HG02759 (cell line): Measurements from ENCODE around the gene AZGP1.
"Not testable (repeated sequence)": the region's sequence is repeated elsewhere in the genome, so short reads cannot be mapped to it uniquely, and the experiment has no call there.

Experiments
- ATAC-seq: cut with Tn5 transposase; IDR thresholded peaks from one replicate; pipeline ENCODE4 v1.9.1; 2021; ENCODE audit warnings: mild to moderate bottlenecking, moderate library complexity; ENCODE audit not compliant: unreplicated experiment

AZGP1 gene

DNA sequence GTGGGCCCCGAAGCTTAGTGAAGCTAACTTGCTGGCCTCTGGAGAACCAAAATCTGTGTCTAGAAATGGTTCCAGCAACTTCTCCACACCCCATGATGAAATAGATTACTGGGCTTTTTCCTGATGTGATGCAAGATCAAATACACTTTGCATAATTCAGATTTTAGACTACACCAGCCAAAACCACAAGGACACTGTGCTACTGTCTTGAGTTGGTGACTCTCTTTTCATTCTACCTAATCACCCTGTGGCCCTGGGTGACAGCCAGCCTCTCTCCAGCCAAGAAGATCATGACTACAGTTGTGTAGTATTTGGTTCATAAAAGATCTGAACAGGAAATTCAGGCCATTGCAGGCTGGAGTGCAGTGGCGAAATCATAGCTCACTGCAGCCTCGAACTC is 22.2 kb downstream of the AZGP1 start:
- ATAC-seq = no peak

DNA sequence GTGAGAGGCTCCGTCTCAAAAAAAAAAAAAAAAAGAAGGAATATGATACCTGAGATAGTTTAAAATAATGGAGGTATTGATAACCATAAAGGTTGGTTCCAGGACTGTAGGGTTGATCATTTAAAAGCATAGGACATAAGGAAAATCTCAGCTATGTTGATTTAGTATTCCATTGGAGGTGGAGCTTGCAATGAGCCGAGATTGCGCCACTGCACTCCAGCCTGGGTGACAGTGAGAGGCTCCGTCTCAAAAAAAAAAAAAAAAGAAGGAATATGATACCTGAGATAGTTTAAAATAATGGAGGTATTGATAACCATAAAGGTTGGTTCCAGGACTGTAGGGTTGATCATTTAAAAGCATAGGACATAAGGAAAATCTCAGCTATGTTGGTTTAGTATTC is 23.2 kb downstream of the AZGP1 start:
- not testable (repeated sequence) for ATAC-seq

DNA sequence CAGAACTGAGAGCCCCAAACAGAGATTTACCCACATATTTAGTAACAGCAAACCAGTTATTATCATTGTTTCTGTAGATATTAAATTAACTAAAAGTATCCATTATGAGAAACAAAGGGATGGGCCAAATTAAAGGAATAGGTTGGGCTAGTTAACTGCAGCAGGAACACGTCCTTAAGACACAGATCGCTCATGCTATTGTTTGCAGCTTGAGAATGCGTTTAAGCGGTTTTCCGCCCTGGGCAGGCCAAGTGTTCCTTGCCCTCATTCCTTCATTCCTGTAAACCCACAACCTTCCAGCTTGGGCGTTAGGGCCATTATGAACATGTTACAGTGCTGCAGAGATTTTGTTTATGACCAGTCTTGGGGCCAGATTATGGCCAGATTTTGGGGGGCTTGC is 25.0 kb downstream of the AZGP1 start:
- not testable (repeated sequence) for ATAC-seq

DNA sequence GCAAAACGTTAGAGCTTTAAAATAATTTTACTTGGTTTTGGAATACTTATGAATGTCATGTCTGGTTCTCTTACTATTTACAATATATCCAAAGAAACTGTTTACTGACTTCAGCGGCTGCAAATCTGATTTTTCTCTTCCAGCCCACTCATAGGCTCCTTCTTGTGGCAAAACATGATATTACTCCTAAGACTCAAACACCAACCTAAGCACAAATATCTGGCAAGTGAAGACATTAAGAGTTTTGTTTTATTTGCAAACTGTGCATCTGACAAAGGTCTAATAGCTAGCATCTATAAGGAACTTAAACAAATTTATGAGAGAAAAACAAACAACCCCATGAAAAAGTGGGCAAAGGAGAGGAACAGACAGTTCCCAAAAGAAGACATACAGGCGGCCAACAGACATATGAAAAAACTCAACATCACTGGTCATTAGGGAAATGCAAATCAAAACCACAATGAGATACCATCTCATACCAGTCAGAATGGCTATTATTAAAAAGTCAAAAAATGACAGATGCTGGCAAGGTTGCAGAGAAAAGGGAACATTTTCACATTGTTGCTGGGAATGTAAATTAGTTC is 26.1 kb downstream of the AZGP1 start:
- ATAC-seq = no peak

DNA sequence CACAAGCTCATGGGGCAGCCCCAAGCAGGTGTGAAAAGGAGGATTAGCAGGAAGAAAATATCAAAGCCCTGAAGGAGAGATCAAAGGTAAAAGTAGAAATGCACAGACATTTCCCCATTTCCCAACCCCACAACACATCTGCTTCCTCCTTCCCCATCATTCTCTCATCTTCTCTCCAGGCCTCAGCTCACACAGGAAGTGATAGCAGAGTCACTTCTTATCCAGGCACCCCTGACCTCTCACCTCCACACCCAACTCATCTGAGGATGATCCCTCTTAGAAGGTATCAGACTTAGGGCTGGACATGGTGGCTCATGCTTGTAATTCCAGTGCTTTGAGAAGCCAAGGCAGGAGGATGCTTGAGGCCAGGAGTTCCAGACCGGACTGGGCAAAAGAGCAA is 28.2 kb downstream of the AZGP1 start:
- ATAC-seq = no peak

DNA sequence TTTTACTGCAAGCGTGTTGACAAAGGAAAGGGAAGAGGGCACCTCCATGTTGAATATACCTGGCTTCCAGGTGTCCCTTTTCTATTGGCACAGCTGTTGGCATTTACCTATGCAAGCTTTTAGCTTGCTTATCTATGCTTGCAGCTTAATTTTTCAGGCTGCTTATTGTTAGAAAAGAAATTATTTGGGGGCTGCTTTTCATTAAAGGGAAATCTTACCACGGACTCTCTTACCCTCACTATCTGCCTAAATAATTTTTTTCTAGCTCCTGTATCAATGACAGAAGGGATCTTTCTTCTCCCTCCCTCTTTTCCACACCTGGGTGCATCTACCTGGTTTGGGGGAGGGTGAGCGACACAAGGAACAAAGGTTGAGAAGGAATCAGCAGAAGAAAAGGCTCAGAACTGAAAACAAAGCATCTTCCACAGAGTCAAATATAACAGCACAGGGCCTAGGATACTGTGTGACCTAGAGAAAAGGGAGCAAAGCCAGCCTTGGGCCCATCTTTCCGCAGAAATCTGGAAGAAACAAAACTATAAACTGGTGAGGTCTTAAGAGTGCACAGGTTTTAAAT is 31.2 kb downstream of the AZGP1 start:
- ATAC-seq = no peak

DNA sequence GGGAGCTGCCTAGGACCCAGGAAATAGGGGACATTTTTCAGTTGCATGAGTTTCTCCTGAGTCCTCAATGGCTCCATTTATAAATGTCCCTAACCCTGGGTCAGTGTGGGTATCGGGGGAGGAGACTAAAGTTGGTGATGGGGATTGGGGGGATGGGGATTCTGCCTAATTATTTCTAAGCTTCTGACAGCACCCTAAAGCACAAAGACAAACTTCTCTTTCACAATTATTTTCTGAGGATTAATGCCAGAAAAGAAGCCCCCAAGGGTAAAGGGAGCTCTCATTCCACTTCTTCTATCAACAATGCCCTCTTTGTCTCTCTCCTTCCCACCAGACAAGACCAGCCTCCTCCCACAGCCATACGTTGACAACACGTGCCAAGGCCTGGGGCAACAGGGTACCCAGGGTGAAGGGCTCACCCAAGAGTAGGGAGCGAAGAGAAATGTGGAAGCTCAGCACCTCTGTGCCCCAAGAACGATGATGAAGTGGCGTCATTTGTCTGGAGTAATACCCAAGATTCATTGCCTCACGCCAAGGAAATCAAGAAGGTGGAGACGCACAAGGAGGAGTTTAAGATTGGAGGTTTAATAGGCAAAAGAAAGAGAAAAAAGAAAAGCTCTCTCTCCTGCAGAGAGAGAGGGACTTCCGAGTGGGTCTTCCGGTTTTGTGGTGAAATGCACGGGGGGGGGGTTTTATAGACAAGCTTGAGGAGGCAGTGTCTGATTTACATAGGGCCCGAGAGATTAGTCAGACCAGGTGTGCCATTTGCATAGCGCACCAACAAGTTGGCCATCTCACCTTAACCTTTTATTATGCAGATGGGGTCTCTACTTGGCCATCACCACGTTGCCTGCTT is 32.0 kb downstream of the AZGP1 start:
- no peak for ATAC-seq

DNA sequence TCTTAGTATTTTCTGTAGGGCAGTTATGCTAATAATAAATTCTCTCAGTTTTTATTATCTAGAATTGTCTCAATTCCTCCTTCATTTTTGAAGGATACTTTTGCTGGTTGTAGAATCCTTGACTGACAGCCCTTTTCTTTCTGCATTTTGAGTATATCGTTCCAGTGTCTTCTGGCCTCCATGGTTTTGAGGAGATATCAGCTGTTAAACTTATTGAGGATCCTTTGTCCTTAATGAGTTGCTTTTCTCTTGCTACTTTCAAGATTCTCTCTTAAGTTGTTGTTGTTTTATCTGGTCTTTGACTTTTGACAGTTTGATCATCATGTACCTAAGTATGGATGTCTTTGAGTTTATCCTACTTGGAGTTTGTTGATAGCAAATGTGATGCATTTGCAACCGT is 37.5 kb downstream of the AZGP1 start:
- ATAC-seq = no peak

DNA sequence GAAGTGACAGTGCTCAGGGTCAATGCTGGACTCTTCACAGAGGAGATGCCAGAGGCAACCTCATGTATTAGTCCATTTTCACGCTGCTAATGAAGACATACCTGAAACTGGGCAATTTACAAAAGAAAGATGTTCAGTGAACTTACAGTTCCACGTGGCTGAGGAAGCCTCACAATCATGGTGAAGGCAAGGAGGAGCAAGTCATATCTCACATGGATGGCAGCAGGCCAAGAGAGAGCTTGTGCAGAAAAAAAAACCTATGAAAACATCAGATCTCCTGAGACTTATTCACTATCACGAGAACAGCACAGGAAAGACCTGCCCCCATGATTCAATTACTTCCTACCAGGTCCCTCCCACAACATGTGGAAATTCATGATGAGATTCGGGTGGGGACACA is 40.8 kb downstream of the AZGP1 start:
- ATAC-seq = not testable (repeated sequence)

DNA sequence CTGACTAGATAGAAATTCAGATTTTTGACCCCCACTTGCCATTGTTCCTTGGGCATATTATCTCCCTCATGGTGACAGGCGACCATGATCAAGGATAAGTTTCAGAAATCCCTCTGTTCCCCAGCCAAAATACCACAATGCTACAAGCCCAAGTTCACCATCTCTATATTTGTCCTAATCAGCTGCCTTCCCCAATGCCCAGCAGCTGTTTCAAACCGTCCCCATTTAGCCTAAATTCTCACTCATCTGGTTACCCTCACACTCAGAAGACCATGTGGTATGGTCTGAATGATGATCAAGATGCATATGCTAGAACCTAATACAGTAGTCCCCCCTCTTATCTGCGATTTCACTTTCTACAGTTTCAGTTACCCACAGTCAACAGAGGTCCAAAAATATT is 45.5 kb downstream of the AZGP1 start:
- ATAC-seq = no peak

DNA sequence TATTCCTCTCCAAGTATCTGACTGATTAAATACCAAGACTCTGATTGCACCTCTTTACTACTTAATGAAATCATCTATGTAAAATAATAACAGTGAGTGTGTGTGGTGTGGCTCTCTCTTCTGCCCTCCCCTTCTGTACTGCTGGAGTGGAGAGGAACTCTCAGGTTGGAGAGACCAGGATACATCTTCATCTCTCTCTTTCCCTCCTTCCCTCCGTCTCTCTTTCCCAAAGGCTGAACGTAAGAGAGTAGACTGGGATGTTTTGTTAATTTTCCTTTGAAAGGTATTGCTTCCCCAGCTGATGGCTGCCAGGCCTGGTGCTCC is 46.1 kb downstream of the AZGP1 start:
- ATAC-seq = no peak

DNA sequence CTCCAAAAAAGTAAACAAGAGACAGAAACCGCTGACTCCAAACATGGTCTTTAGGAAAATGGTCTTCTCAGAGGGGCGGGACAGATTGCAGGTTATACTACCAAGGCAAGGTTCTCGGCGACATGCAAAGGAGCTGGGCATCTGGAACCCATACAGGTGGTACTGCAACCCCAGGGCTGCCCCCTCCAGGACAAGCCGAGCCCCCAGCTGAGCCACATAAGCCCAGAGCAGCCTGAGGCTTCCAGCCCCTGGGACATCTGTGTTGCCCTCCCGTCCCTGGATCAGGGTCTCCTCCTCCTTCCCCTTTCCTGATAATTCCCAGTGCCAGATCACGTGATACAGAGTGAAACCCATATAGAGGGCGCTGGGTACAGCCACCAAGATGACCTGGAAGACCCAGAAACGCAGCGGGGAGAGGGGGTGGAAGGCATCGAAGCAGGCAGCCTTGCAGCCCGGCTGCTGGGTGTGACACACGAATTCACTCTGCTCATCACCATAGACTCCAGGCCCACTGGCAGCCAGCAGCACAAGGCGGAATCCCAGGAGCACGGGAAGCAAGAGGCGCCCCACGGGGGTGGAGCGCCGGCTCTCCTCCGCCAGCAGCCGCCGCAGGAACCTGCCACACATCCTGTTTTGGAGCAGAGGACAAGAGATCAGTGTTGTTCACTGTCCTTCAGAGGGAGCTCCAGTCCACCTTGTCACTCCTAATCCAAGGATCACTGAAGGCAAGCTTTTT is 46.7 kb downstream of the AZGP1 start, which contains the start of gene GJC3:
Gene GJC3 (minus strand): TSS at position 627 of the 736 bp plus-strand sequence. CDS start 0 bp downstream, at position 627.
- no peak for ATAC-seq

DNA sequence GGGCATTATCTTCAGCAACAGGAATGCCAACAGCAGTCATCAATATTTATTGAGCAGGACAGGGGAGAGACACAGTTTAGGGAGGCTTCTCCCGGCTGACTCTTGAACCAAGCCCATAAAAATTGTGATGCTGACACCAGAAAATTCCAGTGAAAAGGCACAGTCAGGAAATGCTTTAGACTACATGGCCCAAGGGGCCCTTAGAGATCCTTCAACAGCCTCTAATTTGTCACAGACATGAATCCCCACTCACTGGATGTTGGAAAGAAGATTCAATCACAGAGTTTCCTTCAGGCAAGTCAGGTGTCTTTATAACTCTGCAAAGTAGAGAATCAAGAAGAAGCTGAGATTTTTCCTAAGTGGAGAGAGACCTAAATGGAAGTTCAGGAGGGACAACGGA is 47.6 kb downstream of the AZGP1 start:
- no peak for ATAC-seq

DNA sequence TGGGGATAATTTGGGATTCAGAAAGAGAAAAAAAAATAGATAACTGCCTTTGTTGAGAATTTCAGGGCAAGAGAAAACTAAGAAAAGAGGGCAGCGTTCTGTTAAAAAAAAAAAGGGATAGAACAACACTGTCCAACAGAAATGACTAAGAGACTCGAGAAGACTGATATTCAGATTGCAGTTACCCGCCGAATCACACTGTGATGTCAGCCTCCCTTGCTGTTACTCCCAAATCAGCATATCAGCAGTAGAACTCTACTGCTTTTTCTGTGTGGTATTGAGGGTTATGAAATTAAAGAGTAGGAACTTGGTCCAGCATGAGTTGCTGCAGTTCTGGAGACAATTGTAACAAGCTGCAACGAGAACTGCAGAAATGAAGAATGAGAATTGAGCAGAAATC is 48.3 kb downstream of the AZGP1 start:
- ATAC-seq = no peak

DNA sequence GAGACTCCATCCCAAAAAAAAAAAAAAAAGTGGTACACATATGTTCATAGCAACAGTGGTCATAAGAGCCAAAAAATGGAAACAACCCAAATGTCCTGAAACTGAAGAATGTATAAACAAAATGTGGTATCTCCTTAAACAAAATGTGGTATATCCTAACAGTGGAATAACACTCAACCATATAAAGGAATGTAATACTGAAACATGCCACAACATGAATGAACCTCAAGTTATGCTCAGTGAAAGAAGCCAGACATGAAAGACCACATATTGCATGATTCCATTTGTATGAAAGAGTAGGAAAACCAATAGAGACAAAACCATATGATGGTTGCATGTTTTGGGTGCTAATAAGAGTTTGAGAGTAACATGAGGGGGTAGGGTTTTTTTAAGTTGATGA is 49.5 kb downstream of the AZGP1 start:
- ATAC-seq = no peak

DNA sequence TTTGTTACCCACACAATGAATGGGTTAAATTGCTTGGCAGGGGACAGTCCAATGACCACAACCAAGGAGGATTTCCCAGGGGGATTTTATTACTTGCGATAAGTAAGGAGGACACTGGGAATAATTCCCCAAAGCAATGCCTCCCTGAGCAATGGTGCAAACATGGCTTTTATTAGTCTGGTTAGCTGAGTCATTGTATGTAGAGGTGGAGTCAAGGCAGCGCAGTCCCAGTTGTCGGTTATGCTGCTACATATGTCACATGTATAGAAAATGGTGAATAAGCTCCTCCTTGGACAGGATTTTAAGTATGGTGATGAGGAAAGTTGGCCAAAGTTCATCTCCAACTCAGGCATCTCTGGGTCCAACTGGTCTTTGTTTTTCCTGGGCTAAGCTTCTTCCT is 52.6 kb downstream of the AZGP1 start:
- ATAC-seq = no peak

DNA sequence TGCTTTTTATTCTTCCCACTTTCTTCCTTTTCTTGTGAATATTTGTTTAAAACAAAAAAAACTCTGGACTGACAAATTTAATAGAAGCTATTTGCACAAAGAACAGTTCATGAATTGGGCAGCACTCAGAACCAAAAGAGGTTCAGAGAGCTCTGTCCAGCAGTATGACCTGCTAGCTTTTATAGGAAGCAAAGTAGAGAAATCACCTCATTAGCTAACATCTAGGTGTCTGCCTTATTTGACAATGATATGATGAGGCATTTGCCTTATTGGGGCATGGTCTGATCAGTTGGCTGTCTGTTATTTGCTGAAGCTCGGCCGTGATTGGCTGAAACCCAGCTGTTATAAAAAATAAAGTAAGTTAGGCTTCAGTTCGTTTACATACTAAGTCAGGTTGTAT is 55.7 kb downstream of the AZGP1 start:
- ATAC-seq = no peak

DNA sequence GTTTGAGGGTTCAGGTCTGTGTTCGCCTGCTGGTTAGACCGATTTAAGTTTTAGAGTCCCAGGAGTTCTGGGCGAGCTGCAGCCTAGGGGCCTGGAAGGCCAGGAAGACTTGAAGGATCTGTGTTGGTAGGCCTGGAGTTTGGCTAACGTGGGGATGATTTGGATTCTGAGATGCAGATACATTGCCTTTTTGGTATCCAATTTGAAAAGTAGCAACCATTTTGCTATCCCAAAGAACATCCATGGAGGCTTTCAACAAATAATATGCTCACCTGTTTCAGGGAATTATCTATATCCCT is 56.1 kb downstream of the AZGP1 start:
- ATAC-seq = no peak

DNA sequence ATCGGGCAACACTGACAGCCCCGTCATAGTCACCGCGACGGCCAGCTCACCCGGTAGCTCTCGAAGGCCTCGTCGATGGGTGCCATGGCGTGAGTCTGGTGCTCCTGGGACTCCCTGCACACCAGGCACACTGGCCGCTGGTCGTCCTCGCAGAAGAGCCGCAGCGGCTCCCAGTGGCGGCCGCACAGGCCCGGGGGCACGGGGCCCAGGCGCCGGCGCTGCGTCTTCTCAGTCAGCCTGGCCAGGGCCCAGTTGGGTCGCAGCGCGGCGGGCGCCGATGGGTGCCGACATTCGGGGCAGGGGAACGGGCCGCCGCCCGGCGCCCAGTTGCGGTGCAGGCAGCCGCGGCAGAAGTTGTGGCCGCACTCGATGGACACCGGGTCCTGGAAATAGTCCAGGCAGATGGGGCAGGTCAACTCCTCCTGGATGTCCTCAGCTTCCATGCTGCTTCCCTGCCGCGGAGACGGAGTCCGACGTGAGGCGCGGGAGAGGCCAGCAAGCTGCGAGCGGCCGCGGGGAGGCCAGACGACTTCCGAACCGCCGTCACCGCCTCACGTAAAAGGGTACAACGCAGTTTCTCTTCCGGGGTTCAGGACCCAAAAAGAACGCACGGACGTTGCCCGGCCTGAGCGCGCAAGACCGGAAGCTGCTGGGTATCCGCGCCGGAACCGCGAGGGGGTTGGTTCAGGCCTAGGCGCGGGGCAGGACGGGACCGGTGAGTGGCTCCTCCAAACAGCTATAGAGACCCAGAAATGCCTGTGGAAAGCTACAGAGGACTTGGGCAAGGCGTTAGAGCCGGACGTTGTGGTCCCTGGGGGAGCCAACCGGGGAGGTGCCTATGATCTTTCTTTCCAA is 56.6 kb downstream of the AZGP1 start, which contains the start of gene TRIM4:
Gene TRIM4 (minus strand): TSS at position 572 of the 855 bp plus-strand sequence. CDS start 129 bp downstream, at position 443.
- ATAC-seq = peak; percentile 99
